SU-DHL-6 (cell line): ENCODE results near the gene INSIG2.

Source experiments
- H2AFZ ChIP-seq: fragments of 200-600 bp; sonication (generic); 2 replicates; pipeline ENCODE4 v1.6.1; 2014; ENCODE audit warnings: low read depth, mild to moderate bottlenecking, moderate library complexity, mixed read lengths, antibody characterized with exemption, low read length; ENCODE audit not compliant: severe bottlenecking
- H3F3A ChIP-seq: fragments of 200-600 bp; shearing (Covaris generic); 2 replicates; pipeline ENCODE4 v1.6.0; 2016; ENCODE audit warnings: antibody characterized with exemption, mild to moderate bottlenecking; ENCODE audit not compliant: insufficient read depth
- H3K27ac ChIP-seq: fragments of 200-600 bp; sonication (generic); 2 replicates; pipeline ENCODE4 v1.5.1; 2016; ENCODE audit warnings: low read depth, mild to moderate bottlenecking, low read length, moderate library complexity, mixed read lengths
- H3K27me3 ChIP-seq: fragments of 200-600 bp; sonication (generic), shearing (Covaris generic); 2 replicates; pipeline ENCODE4 v1.6.0; 2014; ENCODE audit warnings: mild to moderate bottlenecking, low read length
- H3K36me3 ChIP-seq: fragments of 200-600 bp; sonication (generic); 2 replicates; pipeline ENCODE4 v1.6.1; 2014; ENCODE audit warnings: mild to moderate bottlenecking, low read length, mixed read lengths
- H3K4me2 ChIP-seq: fragments of 300-600, 200-600 bp; shearing (Covaris generic), sonication (generic); 2 replicates; pipeline ENCODE4 v1.6.0; 2014; ENCODE audit warnings: low read length, low read depth, mild to moderate bottlenecking; ENCODE audit not compliant: poor library complexity, severe bottlenecking
- H3K4me3 ChIP-seq: fragments of 200-600 bp; sonication (generic); 2 replicates; pipeline ENCODE4 v1.5.1; 2014; ENCODE audit warnings: antibody characterized with exemption, low read length, mild to moderate bottlenecking, mixed read lengths; ENCODE audit not compliant: insufficient read depth, poor library complexity, severe bottlenecking
- H3K79me2 ChIP-seq: fragments of 200-600 bp; sonication (generic); 2 replicates; pipeline ENCODE4 v1.6.1; 2014; ENCODE audit warnings: mild to moderate bottlenecking, low read length, moderate library complexity; ENCODE audit not compliant: insufficient read depth
- H3K9ac ChIP-seq: fragments of 200-600 bp; sonication (generic); 2 replicates; pipeline ENCODE4 v1.7.0; 2014; ENCODE audit warnings: mild to moderate bottlenecking, low read length
- H3K9me2 ChIP-seq: fragments of 200-600 bp; sonication (generic); replicated peaks from 2 replicates; pipeline ENCODE4 v1.6.1; 2014; ENCODE audit warnings: low read length; ENCODE audit not compliant: insufficient read depth
- H3K9me3 ChIP-seq: fragments of 200-600 bp; sonication (generic); 2 replicates; pipeline ENCODE4 v1.6.1; 2014; ENCODE audit warnings: low read length, mixed read lengths; ENCODE audit not compliant: insufficient read depth
- H4K20me1 ChIP-seq: fragments of 200-600 bp; sonication (generic); 2 replicates; pipeline ENCODE4 v1.6.1; 2014; ENCODE audit warnings: low read depth, mild to moderate bottlenecking, antibody characterized with exemption, low read length, moderate library complexity, mixed read lengths
- EZH2phosphoT487 ChIP-seq: fragments of 200-600 bp; sonication (generic), shearing (Covaris generic); conservative IDR thresholded peaks from 2 replicates; pipeline ENCODE4 v1.6.1; 2018; ENCODE audit warnings: mild to moderate bottlenecking, antibody characterized with exemption, low read length, moderate library complexity, mixed read lengths
- TF ChIP-seq, protein P1 (sequence below): fragments of 200-600 bp; sonication (generic); IDR thresholded peaks from one replicate; pipeline ENCODE4 v1.5.1; 2017; ENCODE audit warnings: antibody characterized with exemption, mild to moderate bottlenecking, low read length, moderate library complexity; ENCODE audit not compliant: insufficient read depth, poor library complexity, severe bottlenecking

INSIG2 gene

DNA sequence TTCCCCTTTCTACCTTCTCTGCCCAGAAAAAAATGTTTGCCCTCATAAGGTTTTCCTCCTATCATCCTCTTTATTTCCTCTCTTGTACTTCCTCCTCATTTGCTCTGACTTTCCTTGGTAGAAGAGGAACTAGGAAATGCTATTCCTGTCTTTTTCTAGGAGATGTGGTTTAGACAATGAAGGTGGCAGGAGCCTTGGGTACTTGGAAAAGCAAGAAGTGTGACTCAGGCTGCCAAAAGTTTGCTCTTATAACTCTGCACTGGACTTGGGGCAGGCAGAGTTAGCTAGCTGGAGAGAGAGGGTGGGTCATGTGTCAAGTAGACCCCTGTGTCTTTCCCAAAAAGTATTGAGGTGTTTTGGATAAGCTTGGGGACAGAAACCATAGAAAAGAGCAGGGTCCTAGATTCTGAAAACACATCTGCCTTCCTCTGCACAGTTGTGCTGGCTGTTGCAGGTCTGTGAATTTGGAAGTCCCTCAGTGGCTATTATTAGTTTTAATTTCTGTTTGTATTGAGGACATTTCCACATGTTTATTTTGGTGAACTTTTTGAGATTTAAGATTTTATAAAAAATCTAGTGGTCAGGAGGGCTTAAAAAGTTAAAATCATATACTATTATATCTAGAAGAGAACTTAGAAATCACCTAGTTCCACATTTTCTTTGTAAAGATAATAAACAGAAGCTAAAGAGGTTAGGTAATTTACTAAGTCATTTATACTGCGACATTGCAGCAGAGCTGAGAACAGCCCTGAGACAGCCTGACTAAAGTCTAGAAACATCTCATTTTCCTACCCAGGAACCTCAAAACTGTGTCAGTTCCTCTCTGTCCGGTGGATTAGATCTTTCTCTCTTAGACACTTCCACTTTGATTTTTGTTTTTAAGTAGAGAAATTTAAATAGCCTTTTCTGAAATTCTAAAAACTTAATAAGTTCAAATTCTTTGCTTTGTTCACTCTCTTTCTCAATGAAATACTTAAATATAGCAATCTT lies 16.0 kb downstream of the INSIG2 start:
- Histone ChIP-seq H3K27ac (no peak overlapping the region), H3K27me3 (no peaks in the 10 kb centered on the region), H3K4me2 (no peak overlapping the region), H4K20me1 (no peaks in the 10 kb centered on the region), H3K36me3 (peaks cover 3% of the 10 kb centered on the region; the same call in 1 of the 2 replicates), H3K79me2 (no peaks in the 10 kb centered on the region), H3K4me3 (no peak overlapping the region), H3K9me2 (no peaks in the 10 kb centered on the region), H3K9me3 (no peaks in the 10 kb centered on the region), H2AFZ (no peak overlapping the region), H3F3A (no peaks in the 10 kb centered on the region), H3K9ac (no peak overlapping the region)
- TF ChIP-seq, protein P1, sequence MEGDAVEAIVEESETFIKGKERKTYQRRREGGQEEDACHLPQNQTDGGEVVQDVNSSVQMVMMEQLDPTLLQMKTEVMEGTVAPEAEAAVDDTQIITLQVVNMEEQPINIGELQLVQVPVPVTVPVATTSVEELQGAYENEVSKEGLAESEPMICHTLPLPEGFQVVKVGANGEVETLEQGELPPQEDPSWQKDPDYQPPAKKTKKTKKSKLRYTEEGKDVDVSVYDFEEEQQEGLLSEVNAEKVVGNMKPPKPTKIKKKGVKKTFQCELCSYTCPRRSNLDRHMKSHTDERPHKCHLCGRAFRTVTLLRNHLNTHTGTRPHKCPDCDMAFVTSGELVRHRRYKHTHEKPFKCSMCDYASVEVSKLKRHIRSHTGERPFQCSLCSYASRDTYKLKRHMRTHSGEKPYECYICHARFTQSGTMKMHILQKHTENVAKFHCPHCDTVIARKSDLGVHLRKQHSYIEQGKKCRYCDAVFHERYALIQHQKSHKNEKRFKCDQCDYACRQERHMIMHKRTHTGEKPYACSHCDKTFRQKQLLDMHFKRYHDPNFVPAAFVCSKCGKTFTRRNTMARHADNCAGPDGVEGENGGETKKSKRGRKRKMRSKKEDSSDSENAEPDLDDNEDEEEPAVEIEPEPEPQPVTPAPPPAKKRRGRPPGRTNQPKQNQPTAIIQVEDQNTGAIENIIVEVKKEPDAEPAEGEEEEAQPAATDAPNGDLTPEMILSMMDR = no peak
- no peak for TF ChIP-seq EZH2phosphoT487

DNA sequence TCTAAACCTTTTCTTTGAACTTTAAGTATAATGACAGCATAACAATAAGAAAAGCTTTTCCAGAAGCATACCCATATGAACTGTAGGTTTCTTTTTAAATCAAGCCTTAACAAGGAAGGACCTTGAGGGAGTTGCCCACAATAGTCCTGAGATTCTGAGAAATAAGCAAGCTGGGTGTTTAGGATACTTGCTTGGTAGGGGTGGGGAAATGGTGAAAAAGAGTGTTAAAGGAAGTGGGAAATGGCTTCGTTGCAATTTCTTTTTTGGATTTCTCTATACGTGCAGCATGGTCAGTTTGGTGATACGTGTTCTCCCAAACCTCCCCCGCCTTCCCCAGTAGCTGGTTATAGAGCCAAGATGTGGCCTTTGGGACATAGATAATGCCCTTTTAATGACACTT lies 17.2 kb downstream of the INSIG2 start:
- Histone ChIP-seq H3K9me2 (no peaks in the 10 kb centered on the region), H3K4me3 (no peak overlapping the region), H3K27me3 (no peaks in the 10 kb centered on the region), H3K27ac (no peak overlapping the region), H3K9me3 (no peaks in the 10 kb centered on the region), H3K9ac (no peak overlapping the region), H3F3A (no peaks in the 10 kb centered on the region), H4K20me1 (no peaks in the 10 kb centered on the region), H2AFZ (no peak overlapping the region), H3K79me2 (no peaks in the 10 kb centered on the region), H3K36me3 (peaks cover 3% of the 10 kb centered on the region; the same call in 1 of the 2 replicates), H3K4me2 (no peak overlapping the region)
- TF ChIP-seq, protein P1 = no peak
- no peak for TF ChIP-seq EZH2phosphoT487

DNA sequence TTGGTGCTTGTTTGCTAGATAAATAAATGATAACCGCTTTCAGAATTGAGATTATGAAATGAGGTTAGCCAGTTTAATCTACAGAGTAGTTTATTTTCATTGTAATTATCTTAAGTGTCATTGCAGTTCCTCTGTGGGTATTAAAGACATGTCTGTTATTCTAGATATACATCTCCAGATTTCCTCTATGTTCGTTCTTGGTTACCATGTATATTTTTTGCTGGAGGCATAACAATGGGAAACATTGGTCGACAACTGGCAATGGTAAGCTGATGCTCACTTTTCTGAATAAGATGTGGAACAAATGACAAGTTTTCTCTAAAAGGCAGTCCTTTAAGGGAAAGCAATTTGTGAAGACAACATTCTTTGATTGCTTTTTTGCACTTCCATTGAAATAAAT lies 18.7 kb downstream of the INSIG2 start:
- H3K4me3 ChIP-seq = no peak overlapping the region
- no peak overlapping the region for H3K27ac ChIP-seq
- TF ChIP-seq, protein P1 = no peak
- TF ChIP-seq EZH2phosphoT487 = no peak
- no peaks in the 10 kb centered on the region for H3F3A ChIP-seq
- H2AFZ ChIP-seq = no peak overlapping the region
- peaks cover 3% of the 10 kb centered on the region; the same call in 1 of the 2 replicates for H3K36me3 ChIP-seq
- no peaks in the 10 kb centered on the region for H4K20me1 ChIP-seq
- H3K9me2 ChIP-seq = no peaks in the 10 kb centered on the region
- H3K27me3 ChIP-seq = no peaks in the 10 kb centered on the region
- no peak overlapping the region for H3K4me2 ChIP-seq
- no peaks in the 10 kb centered on the region for H3K9me3 ChIP-seq
- H3K79me2 ChIP-seq = no peaks in the 10 kb centered on the region
- H3K9ac ChIP-seq = no peak overlapping the region
